Osteoblast (primary cell): Measurements from ENCODE around the gene ATRNL1. TPM values are rescaled to one million over a fixed set of nuclear protein-coding genes. Genes with fewer than 3 reads are reported as not detected.

Source experiments
- DNase-seq: peaks from one replicate; pipeline ENCODE4 v3.0.0; 2011; ENCODE audit warnings: low spot score, mixed read lengths; ENCODE audit not compliant: insufficient read length; ENCODE audit errors: missing footprints
- H2AFZ ChIP-seq: 2 replicates; pipeline ENCODE4 v1.6.0; 2011; ENCODE audit warnings: mild to moderate bottlenecking, low read length
- H3K27ac ChIP-seq: 2 replicates; pipeline ENCODE4 v1.5.1; 2011; ENCODE audit warnings: mild to moderate bottlenecking, low read depth, low read length, moderate library complexity
- H3K27me3 ChIP-seq: 2 replicates; pipeline ENCODE4 v1.6.0; 2012; ENCODE audit warnings: mild to moderate bottlenecking, control low read depth, inconsistent platforms, low read length, moderate library complexity; ENCODE audit not compliant: insufficient read depth
- H3K36me3 ChIP-seq: 2 replicates; pipeline ENCODE4 v1.5.1; 2011; ENCODE audit warnings: mild to moderate bottlenecking, low read length, control low read depth, moderate library complexity; ENCODE audit not compliant: insufficient read depth
- H3K4me1 ChIP-seq: 2 replicates; pipeline ENCODE4 v1.5.1; 2011; ENCODE audit warnings: mild to moderate bottlenecking, low read length, control low read depth, moderate library complexity; ENCODE audit not compliant: insufficient read depth
- H3K4me2 ChIP-seq: 2 replicates; pipeline ENCODE4 v1.6.0; 2011; ENCODE audit warnings: mild to moderate bottlenecking, low read length; ENCODE audit not compliant: insufficient read depth
- H3K4me3 ChIP-seq: fragments of 200-600 bp; sonication (generic); 3 replicates; pipeline ENCODE4 v1.5.1; 2012; ENCODE audit warnings: mild to moderate bottlenecking, low read length, inconsistent platforms; ENCODE audit not compliant: insufficient read depth
- H3K79me2 ChIP-seq: 2 replicates; pipeline ENCODE4 v1.6.0; 2012; ENCODE audit warnings: mild to moderate bottlenecking, low read length, control low read depth, inconsistent platforms; ENCODE audit not compliant: insufficient read depth
- H3K9me3 ChIP-seq: 2 replicates; pipeline ENCODE4 v1.5.1; 2011; ENCODE audit warnings: low read depth, low read length, control low read depth
- H4K20me1 ChIP-seq: 2 replicates; pipeline ENCODE4 v1.6.0; 2012; ENCODE audit warnings: mild to moderate bottlenecking, low read length, control low read depth; ENCODE audit not compliant: insufficient read depth
- total RNA-seq: library from RNA; depleted of rRNA; stranded (reverse); fragments of >200 nt; gene quantifications from 2 replicates; pipeline ENCODE4 v1.2.3, GENCODE V29; 2012
- TF ChIP-seq, protein P1 (sequence below): IDR thresholded peaks from 2 replicates; pipeline ENCODE4 v1.5.1; 2011; ENCODE audit warnings: mild to moderate bottlenecking, low read depth, low read length, moderate library complexity; ENCODE audit errors: extremely low read depth

Gene ATRNL1
- total RNA-seq, 1 donor: 1.4 TPM

DNA sequence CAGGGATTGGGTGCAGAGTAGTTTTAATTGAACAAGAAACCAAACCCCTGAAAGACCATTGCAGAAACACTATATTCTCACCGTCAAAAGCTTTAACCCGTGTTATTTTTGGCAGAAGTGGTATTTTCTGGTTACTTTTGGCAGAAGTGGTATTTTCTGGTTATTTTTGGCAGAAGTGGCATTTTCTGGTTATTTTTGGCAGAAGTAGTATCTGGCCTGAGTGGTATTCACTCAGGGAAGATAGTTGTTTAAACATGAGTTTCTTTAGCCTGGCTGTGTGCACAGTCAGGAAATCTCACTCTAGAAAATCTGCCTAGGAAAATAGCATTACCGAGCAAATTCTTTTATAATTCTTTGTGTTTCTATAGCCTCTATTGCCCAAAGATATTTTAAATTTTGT is 857.2 kb downstream of the ATRNL1 start:
- peaks cover 57% of the 10 kb centered on the region for H3K4me1 ChIP-seq
- peak overlapping the region; percentile 16 for H3K4me3 ChIP-seq
- DNase-seq: peak; percentile 83
- peak overlapping the region; percentile 65 for H3K4me2 ChIP-seq
- H3K9me3 ChIP-seq: no peaks in the 10 kb centered on the region
- H3K79me2 ChIP-seq: no peaks in the 10 kb centered on the region
- H2AFZ ChIP-seq: no peak overlapping the region
- peak overlapping the region; percentile 71 for H3K27ac ChIP-seq
- H3K27me3 ChIP-seq: no peaks in the 10 kb centered on the region
- TF ChIP-seq, protein P1, sequence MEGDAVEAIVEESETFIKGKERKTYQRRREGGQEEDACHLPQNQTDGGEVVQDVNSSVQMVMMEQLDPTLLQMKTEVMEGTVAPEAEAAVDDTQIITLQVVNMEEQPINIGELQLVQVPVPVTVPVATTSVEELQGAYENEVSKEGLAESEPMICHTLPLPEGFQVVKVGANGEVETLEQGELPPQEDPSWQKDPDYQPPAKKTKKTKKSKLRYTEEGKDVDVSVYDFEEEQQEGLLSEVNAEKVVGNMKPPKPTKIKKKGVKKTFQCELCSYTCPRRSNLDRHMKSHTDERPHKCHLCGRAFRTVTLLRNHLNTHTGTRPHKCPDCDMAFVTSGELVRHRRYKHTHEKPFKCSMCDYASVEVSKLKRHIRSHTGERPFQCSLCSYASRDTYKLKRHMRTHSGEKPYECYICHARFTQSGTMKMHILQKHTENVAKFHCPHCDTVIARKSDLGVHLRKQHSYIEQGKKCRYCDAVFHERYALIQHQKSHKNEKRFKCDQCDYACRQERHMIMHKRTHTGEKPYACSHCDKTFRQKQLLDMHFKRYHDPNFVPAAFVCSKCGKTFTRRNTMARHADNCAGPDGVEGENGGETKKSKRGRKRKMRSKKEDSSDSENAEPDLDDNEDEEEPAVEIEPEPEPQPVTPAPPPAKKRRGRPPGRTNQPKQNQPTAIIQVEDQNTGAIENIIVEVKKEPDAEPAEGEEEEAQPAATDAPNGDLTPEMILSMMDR: no peak
- H3K36me3 ChIP-seq: no peaks in the 10 kb centered on the region
- no peaks in the 10 kb centered on the region for H4K20me1 ChIP-seq

DNA sequence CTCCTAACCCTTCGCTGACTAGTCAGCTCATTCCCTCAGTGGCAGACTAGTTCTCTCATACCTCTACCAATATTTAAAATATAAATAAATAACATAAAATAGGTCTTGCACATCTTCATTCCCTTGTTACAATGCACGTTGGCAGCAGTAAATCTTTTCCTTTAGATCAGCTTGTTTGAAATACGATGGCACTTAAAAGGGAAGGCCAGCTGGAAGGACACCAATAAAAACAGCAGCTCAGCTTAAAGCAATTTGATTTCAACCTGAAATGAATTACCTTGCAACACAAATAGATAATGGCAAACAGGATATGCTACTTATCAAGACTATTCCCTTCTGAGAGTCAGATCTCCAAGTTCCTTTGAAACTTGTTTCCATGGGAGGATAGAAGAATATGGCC is 858.1 kb downstream of the ATRNL1 start:
- TF ChIP-seq, protein P1: no peak
- peak overlapping the region; percentile 65 for H3K4me2 ChIP-seq
- H3K79me2 ChIP-seq: no peaks in the 10 kb centered on the region
- peak overlapping the region; percentile 71 for H3K27ac ChIP-seq
- no peaks in the 10 kb centered on the region for H3K36me3 ChIP-seq
- no peaks in the 10 kb centered on the region for H3K9me3 ChIP-seq
- H4K20me1 ChIP-seq: no peaks in the 10 kb centered on the region
- peaks cover 51% of the 10 kb centered on the region for H3K4me1 ChIP-seq
- H3K27me3 ChIP-seq: no peaks in the 10 kb centered on the region
- H2AFZ ChIP-seq: no peak overlapping the region
- no peak for DNase-seq
- no peak overlapping the region for H3K4me3 ChIP-seq

DNA sequence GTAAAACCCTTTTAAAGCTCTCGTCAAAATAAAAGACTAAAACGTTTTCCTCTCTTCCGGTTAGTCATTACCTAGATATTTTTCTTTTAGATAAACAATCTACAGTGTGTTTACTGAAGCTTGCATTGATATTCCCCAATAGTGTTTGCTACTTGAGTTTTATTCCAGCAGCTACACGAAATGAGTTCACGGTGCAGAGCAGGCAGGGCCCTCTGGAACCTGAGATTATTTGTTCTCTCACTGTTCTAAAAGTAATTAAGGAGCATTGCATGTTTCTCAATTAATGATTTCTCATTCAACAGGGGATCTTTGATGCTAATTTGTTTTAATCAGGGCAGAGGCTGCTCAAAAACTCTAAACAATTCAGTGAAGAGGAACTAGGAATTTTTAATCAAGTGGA is 860.1 kb downstream of the ATRNL1 start:
- Histone ChIP-seq H3K79me2 (no peaks in the 10 kb centered on the region), H3K4me1 (peaks cover 38% of the 10 kb centered on the region), H3K27me3 (no peaks in the 10 kb centered on the region), H4K20me1 (no peaks in the 10 kb centered on the region), H3K4me3 (no peak overlapping the region), H3K4me2 (no peak overlapping the region), H3K36me3 (no peaks in the 10 kb centered on the region), H3K9me3 (no peaks in the 10 kb centered on the region), H2AFZ (no peak overlapping the region), H3K27ac (no peak overlapping the region)
- no peak for DNase-seq
- TF ChIP-seq, protein P1: no peak

DNA sequence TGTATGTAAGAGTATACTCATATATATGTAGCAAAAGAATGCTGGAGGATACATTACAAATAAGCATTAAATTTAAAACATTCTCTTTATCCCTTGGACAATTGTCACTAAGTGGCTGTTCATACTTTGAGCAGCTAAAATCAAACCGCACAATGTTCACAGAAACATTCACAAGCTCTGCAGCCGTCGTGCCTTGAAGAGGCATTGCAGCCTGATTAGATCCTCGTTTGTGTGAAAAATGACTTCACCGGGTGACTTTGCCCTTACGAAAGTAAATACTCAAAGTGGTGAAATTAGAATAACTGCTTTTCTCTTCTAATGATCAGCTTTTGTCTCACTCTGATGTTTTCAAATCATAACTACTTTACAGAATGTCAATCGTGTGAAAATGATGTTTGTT is 860.8 kb downstream of the ATRNL1 start:
- no peaks in the 10 kb centered on the region for H3K36me3 ChIP-seq
- no peaks in the 10 kb centered on the region for H3K9me3 ChIP-seq
- H3K27me3 ChIP-seq: no peaks in the 10 kb centered on the region
- no peaks in the 10 kb centered on the region for H3K79me2 ChIP-seq
- DNase-seq: no peak
- TF ChIP-seq, protein P1: no peak
- H3K27ac ChIP-seq: no peak overlapping the region
- H3K4me1 ChIP-seq: peaks cover 31% of the 10 kb centered on the region
- H2AFZ ChIP-seq: no peak overlapping the region
- no peak overlapping the region for H3K4me2 ChIP-seq
- H4K20me1 ChIP-seq: no peaks in the 10 kb centered on the region
- no peak overlapping the region for H3K4me3 ChIP-seq
